Epithelial cell of proximal tubule (primary cell): Measurements from ENCODE around the gene CFAP65. TPM values are rescaled to one million over a fixed set of nuclear protein-coding genes. Genes with fewer than 3 reads are reported as not detected.

Source experiments
- DNase-seq: peaks from one replicate; pipeline ENCODE4 v3.0.0-alpha.2; 2011; ENCODE audit warnings: low read depth
- H3K4me3 ChIP-seq: 2 replicates; pipeline ENCODE4 v1.5.1; 2011; ENCODE audit warnings: low read depth, mild to moderate bottlenecking, low read length
- total RNA-seq: library from RNA; depleted of rRNA; stranded (reverse); fragments of >200 nt; gene quantifications from 2 replicates; pipeline ENCODE4 v1.2.3, GENCODE V29; 2015
- TF ChIP-seq, protein P1 (sequence below): conservative IDR thresholded peaks from 2 replicates; pipeline ENCODE4 v1.5.1; 2012; ENCODE audit warnings: low read depth, mild to moderate bottlenecking, low read length

Gene CFAP65
- total RNA-seq, 1 donor from 2014 or later = 1.1 TPM

DNA sequence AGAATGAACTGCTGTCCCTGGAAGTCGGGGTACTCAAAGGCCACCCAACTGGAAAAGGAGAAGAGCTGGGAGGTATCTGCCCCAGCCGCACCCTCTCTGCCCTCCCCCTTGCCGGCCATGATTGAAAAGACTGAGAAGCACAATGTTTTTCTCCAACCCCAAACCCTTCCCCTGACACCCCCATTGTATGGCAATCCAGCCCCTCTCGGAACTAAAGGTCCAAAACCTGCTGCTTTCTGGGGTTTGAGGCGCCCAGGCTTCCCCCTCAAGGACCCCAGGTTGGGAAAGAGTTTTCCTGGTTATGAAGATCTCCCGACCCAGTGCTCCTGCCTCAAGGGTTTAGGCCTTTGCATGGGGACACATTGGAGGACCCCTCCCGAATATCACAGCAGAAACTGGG lies 49.1 kb downstream of the CFAP65 start:
- TF ChIP-seq, protein P1, sequence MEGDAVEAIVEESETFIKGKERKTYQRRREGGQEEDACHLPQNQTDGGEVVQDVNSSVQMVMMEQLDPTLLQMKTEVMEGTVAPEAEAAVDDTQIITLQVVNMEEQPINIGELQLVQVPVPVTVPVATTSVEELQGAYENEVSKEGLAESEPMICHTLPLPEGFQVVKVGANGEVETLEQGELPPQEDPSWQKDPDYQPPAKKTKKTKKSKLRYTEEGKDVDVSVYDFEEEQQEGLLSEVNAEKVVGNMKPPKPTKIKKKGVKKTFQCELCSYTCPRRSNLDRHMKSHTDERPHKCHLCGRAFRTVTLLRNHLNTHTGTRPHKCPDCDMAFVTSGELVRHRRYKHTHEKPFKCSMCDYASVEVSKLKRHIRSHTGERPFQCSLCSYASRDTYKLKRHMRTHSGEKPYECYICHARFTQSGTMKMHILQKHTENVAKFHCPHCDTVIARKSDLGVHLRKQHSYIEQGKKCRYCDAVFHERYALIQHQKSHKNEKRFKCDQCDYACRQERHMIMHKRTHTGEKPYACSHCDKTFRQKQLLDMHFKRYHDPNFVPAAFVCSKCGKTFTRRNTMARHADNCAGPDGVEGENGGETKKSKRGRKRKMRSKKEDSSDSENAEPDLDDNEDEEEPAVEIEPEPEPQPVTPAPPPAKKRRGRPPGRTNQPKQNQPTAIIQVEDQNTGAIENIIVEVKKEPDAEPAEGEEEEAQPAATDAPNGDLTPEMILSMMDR = no peak
- no peak for DNase-seq
- no peak overlapping the region for H3K4me3 ChIP-seq

DNA sequence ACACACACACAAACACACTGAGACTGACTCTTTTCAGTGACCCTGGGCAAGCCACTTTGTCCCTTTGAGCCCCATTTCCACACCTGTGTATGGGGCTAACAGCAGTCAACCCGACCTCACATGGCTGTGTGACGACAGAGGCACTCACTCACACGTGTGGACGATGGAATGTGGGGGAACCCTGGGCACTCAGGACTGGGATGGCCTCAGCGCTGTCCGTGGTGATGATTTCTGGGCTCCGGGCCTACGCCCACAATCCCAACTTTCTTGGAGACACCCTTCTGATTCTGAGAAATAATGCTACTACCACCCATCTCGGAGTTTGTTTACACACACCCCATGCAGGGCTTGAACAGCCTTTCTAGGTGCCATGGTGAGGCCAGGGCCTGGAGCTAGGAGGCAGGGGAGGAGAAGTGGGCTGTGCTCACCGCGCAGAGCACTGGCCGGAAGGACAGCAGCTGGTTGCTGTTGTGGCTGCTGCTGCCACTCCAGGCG lies 49.6 kb downstream of the CFAP65 start:
- H3K4me3 ChIP-seq = no peak overlapping the region
- TF ChIP-seq, protein P1 = no peak
- no peak for DNase-seq

DNA sequence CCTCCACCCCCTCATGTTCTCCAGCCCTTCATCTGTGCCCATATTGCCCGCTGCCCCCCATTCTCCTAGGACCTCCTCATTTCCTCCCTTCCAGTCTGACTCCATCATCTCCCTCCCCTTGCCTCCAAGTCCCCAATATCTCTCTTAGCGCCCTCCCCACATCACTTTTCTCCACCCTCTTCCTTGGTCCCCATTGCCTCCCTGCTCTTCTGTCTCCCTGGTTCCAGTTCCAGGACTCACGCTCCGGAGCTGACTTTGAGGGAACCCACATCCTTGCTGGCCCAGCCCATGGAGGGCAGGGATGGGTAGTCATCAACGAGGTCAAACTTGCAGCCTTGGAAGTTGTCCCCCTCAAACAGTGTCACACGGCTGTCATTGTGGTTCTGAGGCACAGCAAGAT lies 50.7 kb downstream of the CFAP65 start:
- H3K4me3 ChIP-seq = no peak overlapping the region
- DNase-seq = no peak
- TF ChIP-seq, protein P1 = no peak

DNA sequence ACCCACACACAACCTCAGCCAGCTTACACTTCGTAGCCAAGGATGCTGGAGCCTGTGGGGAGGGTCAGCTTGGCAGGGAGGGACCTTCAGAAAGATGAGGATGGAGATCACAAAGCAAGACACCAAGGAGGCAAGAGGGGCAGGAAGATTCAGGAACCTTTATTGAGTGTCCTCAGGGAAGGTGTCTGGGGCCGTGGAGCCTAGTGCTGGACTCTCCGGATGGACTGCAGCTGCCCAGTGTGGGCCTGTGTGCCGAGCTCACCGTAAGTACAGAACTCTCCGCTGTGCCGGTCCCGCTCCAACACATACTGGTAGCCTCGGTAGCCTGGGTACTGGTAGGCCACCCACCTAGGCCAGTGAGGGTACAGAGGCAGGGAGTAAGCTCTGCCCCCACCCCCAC lies 51.3 kb downstream of the CFAP65 start:
- H3K4me3 ChIP-seq = no peak overlapping the region
- no peak for DNase-seq
- TF ChIP-seq, protein P1 = no peak

DNA sequence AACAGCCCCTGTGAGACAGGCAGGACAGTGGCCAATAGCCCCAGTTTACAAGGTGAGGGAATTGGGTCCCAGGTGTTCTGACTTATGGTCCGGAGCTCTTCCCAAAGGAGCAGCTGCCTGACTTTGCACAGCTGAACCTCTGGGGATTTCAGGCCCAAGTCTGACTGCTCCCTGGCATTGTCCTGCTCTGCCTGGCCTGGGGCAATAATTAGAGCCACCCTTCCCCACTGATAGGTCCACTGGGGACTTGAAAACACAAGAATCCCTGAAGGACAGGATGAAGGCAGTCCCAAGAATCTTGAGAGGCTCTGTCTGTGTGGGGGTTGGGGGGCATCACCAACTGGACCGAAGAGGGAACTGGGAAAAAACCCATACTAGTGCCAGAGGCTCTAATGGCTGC lies 52.7 kb downstream of the CFAP65 start:
- TF ChIP-seq, protein P1 = no peak
- no peak overlapping the region for H3K4me3 ChIP-seq
- no peak for DNase-seq

DNA sequence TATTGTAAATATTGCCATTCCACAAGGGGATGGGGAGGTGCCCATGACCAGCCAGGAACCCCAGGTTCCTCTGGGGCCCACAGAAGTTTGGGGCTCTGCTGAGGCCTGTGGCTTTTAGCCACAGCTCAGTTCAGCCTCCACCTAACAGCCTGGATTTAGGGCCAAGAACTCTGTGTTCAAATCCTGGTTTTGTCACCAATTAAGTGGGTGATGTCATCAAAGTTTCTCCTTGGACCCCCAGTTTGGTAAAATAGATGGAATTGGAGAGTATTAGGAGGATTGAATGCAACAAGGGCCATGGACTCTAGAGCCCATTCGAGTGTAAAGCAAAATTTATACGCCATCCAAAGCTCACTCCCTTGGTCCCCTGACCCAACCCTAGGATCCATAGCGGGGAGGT lies 53.2 kb downstream of the CFAP65 start:
- no peak for DNase-seq
- TF ChIP-seq, protein P1 = no peak
- no peak overlapping the region for H3K4me3 ChIP-seq

DNA sequence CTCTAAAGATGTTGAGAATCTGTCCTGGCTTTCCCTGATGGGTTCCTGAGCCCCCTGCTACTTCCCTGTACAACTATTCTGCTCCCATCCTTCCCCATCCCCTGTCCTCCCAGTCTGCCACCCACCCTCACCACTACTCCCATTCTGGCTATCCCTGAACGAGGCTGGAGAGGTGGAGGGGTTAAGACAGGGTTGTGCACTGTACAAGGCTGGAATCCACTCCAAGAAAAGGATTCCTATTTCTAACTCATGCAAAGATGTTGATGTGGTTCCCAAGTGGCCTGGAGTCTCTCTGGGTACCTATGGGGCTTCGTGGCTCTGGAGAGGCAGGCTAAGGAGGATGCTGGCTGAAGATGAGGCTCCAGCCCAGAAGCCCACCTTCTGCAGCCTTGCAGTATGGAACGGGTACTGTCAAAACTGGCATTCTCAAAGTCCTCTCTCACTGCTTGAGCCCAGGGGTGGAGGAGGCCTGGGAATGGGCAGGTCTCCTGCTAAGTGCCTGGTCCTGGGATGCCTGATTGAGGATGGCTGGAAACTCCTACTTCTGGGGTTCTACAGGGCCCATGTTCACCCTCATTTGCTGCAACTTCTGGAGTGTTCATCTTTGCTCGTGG lies 55.1 kb downstream of the CFAP65 start:
- TF ChIP-seq, protein P1 = no peak
- no peak overlapping the region for H3K4me3 ChIP-seq
- no peak for DNase-seq
